NCI-H446 treated with DMSO at 0.1 percent for 48 hours (cell line): ENCODE measurements around the gene SLC48A1.
"Not testable (repeated sequence)": the region's sequence is repeated elsewhere in the genome, so short reads cannot be mapped to it uniquely, and the experiment has no call there.

ENCODE experiments used
- DNase-seq: peaks from one replicate; lab custom pipeline; 2025; lab: John Stamatoyannopoulos, UW

SLC48A1 gene

GRCh38 chr12:47793015-47793681, 20.1 kb downstream of the SLC48A1 start:
- no peak for DNase-seq

- no peak for DNase-seq
Measured at GRCh38 chr12:47794679-47795078, 21.6 kb downstream of the SLC48A1 start.

- no peak for DNase-seq
Measured at GRCh38 chr12:47795121-47795813, 22.2 kb downstream of the SLC48A1 start.

GRCh38 chr12:47795814-47796411, 22.9 kb downstream of the SLC48A1 start:
- no peak for DNase-seq

GRCh38 chr12:47797441-47797840, 24.4 kb downstream of the SLC48A1 start:
- no peak for DNase-seq

GRCh38 chr12:47798382-47798948, 25.4 kb downstream of the SLC48A1 start:
- DNase-seq, result no peak

- no peak for DNase-seq
Measured at GRCh38 chr12:47799357-47799955, 26.4 kb downstream of the SLC48A1 start.

- no peak for DNase-seq
Measured at GRCh38 chr12:47800582-47800981, 27.5 kb downstream of the SLC48A1 start.

- DNase-seq, result no peak
Measured at GRCh38 chr12:47801170-47801903, 28.3 kb downstream of the SLC48A1 start.

- DNase-seq, result no peak
Measured at GRCh38 chr12:47801904-47802246, 28.8 kb downstream of the SLC48A1 start.

GRCh38 chr12:47802312-47802711, 29.3 kb downstream of the SLC48A1 start:
- no peak for DNase-seq

GRCh38 chr12:47803191-47803875, 30.3 kb downstream of the SLC48A1 start:
- no peak for DNase-seq

- no peak for DNase-seq
Measured at GRCh38 chr12:47804171-47804570, 31.1 kb downstream of the SLC48A1 start.

- no peak for DNase-seq
Measured at GRCh38 chr12:47805417-47805816, 32.4 kb downstream of the SLC48A1 start.

- DNase-seq, result no peak
Measured at GRCh38 chr12:47807338-47807737, 34.3 kb downstream of the SLC48A1 start.

GRCh38 chr12:47808050-47808449, 35.0 kb downstream of the SLC48A1 start:
- no peak for DNase-seq

- no peak for DNase-seq
Measured at GRCh38 chr12:47808574-47809365, 35.7 kb downstream of the SLC48A1 start.

GRCh38 chr12:47809518-47809917, 36.5 kb downstream of the SLC48A1 start:
- not testable (repeated sequence) for DNase-seq

- no peak for DNase-seq
Measured at GRCh38 chr12:47811072-47811396, 38.0 kb downstream of the SLC48A1 start.

GRCh38 chr12:47811581-47812484, 38.8 kb downstream of the SLC48A1 start:
- no peak for DNase-seq
